ENCODE results near the gene NUP88. TPM values are rescaled to one million over a fixed set of nuclear protein-coding genes. Genes with fewer than 3 reads are reported as not detected.

NUP88 gene
- total and polyA plus RNA-seq, 4 donors: 39.6 to 124 (median 57.4) TPM

GRCh38 chr17:5378566-5379207 lies 40.8 kb downstream of the NUP88 start (continued):
- TF ChIP-seq REST (IDR thresholded peaks at IDR 0.05): no peak

GRCh38 chr17:5373112-5373511 lies 46.4 kb downstream of the NUP88 start:
- no peak for DNase-seq (ENCODE audit: low spot score)
- TF ChIP-seq ZBTB33 (IDR thresholded peaks at IDR 0.05): no peak
- no peak for TF ChIP-seq FOXA1 (IDR thresholded peaks at IDR 0.05)
- TF ChIP-seq HNF4G (IDR thresholded peaks at IDR 0.05): no peak
- TF ChIP-seq NR2F2 (IDR thresholded peaks at IDR 0.05): no peak
- TF ChIP-seq TAF1 (conservative IDR thresholded peaks at IDR 0.05): no peak
- TF ChIP-seq CTCF (IDR thresholded peaks at IDR 0.05; ENCODE audit: low read depth, low read length, missing input control): no peak
- no peak for TF ChIP-seq ATF3 (IDR thresholded peaks at IDR 0.05)
- no peak for TF ChIP-seq REST (IDR thresholded peaks at IDR 0.05)
- TF ChIP-seq GABPA (IDR thresholded peaks at IDR 0.05 in 1 of 2, conservative IDR thresholded peaks at IDR 0.05 in 1 of 2): no peak
- no peak for TF ChIP-seq EGR1 (IDR thresholded peaks at IDR 0.05; ENCODE audit: low read depth in 2 of 2)
- no peak for TF ChIP-seq RXRA (IDR thresholded peaks at IDR 0.05)
- TF ChIP-seq MAX (IDR thresholded peaks at IDR 0.05): no peak
- H3K4me1 ChIP-seq (ENCODE audit: control insufficient read depth in 4 of 4, insufficient read depth in 4 of 4, low read length in 3 of 4): no peaks in the 10 kb centered on the region
- no peak overlapping the region for H3K27ac ChIP-seq (ENCODE audit: low read depth in 1 of 2, low read length in 2 of 2)
- no peak overlapping the region for H3K4me3 ChIP-seq (ENCODE audit: low read depth in 1 of 3, low read length in 3 of 3)
- H3K27me3 ChIP-seq (ENCODE audit: control insufficient read depth in 4 of 4, insufficient read depth in 4 of 4, low read length in 3 of 4): no peaks in the 10 kb centered on the region
- H3K9ac ChIP-seq (ENCODE audit: low read depth in 1 of 2, low read length in 2 of 2): no peak overlapping the region
- H3K36me3 ChIP-seq (ENCODE audit: control insufficient read depth in 4 of 4, insufficient read depth in 3 of 4, low read depth in 1 of 4, low read length in 3 of 4): peaks cover 4 to 56% (median 41%) of the 10 kb centered on the region in 4 donors
- no peaks in the 10 kb centered on the region for H3K9me3 ChIP-seq (ENCODE audit: control insufficient read depth in 4 of 4, low read length in 3 of 4)
- WGBS: 83% methylated on average over 6 of the region's 6 CpGs

Measured in liver (tissue), 9 donors.